AG04449 (cell line): ENCODE results near the gene ATG12.
"Not testable (repeated sequence)": the region's sequence is repeated elsewhere in the genome, so short reads cannot be mapped to it uniquely, and the experiment has no call there.

Source experiments
- CTCF ChIA-PET: fragments of 350-600 bp; formaldehyde crosslinking; extraction: SDS; loops from one replicate; lab custom pipeline; 2021; ENCODE audit warnings: antibody characterized with exemption; lab: Yijun Ruan, JAX
- POLR2A ChIA-PET: fragments of 400-600, 350-600 bp; formaldehyde crosslinking; extraction: SDS; loops from one replicate; lab custom pipeline; 2020; ENCODE audit warnings: antibody characterized with exemption, inconsistent platforms; lab: Yijun Ruan, JAX
- DNase-seq: peaks from one replicate; pipeline ENCODE4 v3.0.0-alpha.2; 2010; ENCODE audit warnings: low read depth, low spot score
- H3K4me3 ChIP-seq: 2 replicates; pipeline ENCODE4 v1.5.1; 2011; ENCODE audit warnings: low read depth, mild to moderate bottlenecking, control low read depth, low read length
- TF ChIP-seq, protein P1 (sequence below): IDR thresholded peaks from one replicate; pipeline ENCODE4 v1.5.1; 2011; ENCODE audit warnings: mild to moderate bottlenecking, moderate library complexity, low read length, control low read depth, inconsistent platforms; ENCODE audit not compliant: insufficient read depth; ENCODE audit errors: missing control alignments

ATG12 gene

GRCh38 chr5:115815006-115815692 lies 26.2 kb downstream of the ATG12 start:
- POLR2A ChIA-PET, result no interaction called here
- TF ChIP-seq, protein P1, sequence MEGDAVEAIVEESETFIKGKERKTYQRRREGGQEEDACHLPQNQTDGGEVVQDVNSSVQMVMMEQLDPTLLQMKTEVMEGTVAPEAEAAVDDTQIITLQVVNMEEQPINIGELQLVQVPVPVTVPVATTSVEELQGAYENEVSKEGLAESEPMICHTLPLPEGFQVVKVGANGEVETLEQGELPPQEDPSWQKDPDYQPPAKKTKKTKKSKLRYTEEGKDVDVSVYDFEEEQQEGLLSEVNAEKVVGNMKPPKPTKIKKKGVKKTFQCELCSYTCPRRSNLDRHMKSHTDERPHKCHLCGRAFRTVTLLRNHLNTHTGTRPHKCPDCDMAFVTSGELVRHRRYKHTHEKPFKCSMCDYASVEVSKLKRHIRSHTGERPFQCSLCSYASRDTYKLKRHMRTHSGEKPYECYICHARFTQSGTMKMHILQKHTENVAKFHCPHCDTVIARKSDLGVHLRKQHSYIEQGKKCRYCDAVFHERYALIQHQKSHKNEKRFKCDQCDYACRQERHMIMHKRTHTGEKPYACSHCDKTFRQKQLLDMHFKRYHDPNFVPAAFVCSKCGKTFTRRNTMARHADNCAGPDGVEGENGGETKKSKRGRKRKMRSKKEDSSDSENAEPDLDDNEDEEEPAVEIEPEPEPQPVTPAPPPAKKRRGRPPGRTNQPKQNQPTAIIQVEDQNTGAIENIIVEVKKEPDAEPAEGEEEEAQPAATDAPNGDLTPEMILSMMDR, result no peak
- DNase-seq, result no peak
- CTCF ChIA-PET, result interaction anchor here (2.0 kb wide), 1 partner anchor 180 kb away, joined by 7 read pairs; no protein-coding TSS in a partner anchor
- H3K4me3 ChIP-seq, result peak overlapping the region; percentile 64

DNA sequence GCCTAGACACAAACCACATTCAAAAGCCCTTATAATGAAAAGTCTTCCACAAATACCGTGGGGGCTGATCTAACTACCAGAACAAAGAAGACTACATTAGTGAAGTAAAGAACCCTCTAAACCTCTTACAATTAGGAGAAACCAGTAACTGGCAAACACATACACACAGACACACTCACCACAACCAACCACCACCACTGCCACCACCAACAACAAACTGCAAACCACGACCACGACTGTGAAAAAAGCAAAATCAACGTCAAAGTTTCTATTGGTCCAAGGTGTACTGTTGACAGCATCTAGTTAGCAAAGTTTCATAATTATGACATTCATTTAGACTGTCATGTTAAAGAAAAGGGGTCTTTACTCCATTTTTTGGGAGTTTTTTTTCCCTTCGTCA lies 27.6 kb downstream of the ATG12 start:
- POLR2A ChIA-PET, result no interaction called here
- no peak overlapping the region for H3K4me3 ChIP-seq
- CTCF ChIA-PET, result no interaction called here
- TF ChIP-seq, protein P1, result no peak
- no peak for DNase-seq

DNA sequence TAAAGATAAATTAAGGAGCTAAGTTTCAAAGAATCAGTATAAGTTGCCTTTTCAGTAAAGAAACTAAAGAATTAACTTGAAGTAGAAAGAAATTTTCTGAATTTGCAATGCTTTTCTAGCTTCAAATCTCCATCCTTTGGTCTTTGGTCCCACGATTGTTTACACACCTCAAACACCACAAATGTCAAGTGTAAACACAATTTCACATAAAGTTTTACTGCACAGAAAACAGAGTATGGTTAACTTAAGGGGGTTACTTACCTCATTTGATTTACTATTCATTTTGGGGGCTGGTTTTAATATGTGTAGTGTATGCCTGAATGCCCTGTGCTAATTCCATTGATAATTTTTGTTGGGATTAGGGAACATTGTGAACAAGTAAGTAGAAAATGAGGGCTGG lies 29.0 kb downstream of the ATG12 start:
- CTCF ChIA-PET, result no interaction called here
- POLR2A ChIA-PET, result no interaction called here
- TF ChIP-seq, protein P1, result no peak
- no peak overlapping the region for H3K4me3 ChIP-seq
- no peak for DNase-seq

- TF ChIP-seq, protein P1, result no peak
- ChIA-PET CTCF (no interaction called here), POLR2A (no interaction called here)
- no peak overlapping the region for H3K4me3 ChIP-seq
- DNase-seq, result no peak
Measured at GRCh38 chr5:115811406-115811805, 30.0 kb downstream of the ATG12 start.

GRCh38 chr5:115810761-115811160 lies 30.6 kb downstream of the ATG12 start:
- ChIA-PET POLR2A (no interaction called here), CTCF (interaction anchor here (1.5 kb wide), 1 partner anchor 175 kb away, joined by 3 read pairs; no protein-coding TSS in a partner anchor)
- peak; percentile 23 for DNase-seq
- H3K4me3 ChIP-seq, result no peak overlapping the region
- TF ChIP-seq, protein P1, result no peak

DNA sequence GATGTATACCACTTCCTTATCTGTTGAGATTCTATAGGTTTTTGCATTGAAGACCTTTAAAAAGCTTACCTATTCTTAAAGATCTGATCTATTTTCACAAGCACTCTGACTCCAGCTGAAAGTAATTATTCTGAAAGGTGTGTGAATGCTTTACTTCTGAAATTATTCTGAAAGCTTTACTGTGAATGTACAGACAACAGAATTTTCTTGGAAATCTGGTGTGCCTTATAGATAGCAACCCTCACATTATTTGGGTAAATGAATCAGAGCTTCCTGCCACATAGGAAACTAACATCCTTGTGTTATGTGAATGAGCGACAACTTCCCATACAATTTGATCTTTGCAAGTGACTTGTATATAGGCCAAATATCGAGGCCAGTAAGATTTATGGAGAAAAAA lies 31.4 kb downstream of the ATG12 start:
- CTCF ChIA-PET, result interaction anchor here (0.6 to 1.5 kb wide), 3 partner anchors 21 to 258 kb away, joined by 3 to 4 read pairs (median 3); no protein-coding TSS in a partner anchor
- POLR2A ChIA-PET, result no interaction called here
- TF ChIP-seq, protein P1, result no peak
- DNase-seq, result no peak
- no peak overlapping the region for H3K4me3 ChIP-seq

DNA sequence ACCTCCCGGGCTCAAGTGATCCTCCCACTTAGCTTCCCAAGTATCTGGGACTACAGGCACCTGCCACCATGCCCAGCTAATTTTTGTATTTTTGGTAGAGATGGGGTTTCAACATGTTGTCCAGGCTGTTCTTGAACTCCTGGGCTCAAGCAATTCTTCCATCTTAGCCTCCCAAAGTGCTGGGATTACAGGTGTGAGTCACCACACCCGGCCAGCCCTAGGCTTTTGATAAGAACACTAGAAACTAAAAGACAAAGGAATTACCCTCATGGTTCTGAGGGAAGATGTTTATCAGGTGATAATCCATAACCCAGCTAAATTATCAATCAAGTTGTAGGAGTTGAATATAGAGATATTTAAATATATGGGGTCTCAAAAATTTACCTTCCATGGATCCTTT lies 33.3 kb downstream of the ATG12 start:
- CTCF ChIA-PET, result interaction anchor here (1.4 kb wide), 1 partner anchor 24 kb away, joined by 4 read pairs; no protein-coding TSS in a partner anchor
- POLR2A ChIA-PET, H3K4me3 ChIP-seq, DNase-seq: not testable (repeated sequence)
